NCI-H526 treated with DMSO at 0.1 percent for 48 hours (cell line): ENCODE measurements around the gene RALB.

Experiments
- DNase-seq: peaks from one replicate; lab custom pipeline; 2025; lab: John Stamatoyannopoulos, UW

RALB gene, protein sequence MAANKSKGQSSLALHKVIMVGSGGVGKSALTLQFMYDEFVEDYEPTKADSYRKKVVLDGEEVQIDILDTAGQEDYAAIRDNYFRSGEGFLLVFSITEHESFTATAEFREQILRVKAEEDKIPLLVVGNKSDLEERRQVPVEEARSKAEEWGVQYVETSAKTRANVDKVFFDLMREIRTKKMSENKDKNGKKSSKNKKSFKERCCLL

DNA sequence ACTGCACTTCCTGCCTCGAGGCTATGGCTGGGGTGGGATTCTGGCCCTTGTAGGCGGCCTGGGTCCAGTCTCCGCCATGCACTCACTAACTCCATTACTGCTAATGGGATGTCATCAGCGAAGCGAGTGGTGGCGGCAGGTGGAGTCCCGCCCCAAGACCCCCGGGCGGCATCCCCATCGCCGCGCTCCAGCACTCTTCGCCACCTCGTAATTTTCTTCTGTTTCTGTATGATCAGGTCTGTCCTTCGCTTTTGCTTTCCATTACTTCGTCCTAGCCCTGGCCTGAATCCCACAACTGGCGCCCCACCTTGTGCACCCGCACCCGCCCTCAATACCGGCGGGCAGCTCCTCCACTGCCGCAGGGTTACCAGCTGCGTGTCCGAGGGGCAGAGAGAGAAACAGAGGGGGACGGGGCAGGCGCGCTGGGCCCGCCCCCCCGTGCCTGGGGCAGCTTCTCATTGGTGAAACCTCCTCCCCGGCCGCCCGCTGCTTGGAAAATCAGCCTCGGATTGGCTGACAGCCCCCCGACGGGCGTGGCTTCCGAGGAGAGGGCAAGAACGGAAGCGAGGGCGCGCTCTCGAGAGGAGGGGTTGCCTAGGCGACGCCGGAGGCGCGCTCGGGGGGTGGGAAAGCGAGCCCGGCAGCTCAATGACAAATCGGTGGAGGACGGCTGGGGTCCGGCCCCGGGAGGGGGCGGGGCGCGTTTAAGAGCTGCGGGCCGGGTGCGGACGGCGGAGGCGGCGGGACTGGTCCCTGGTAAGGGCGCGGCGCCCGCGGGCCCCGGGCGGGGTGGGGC, at the start of gene RALB:
Gene RALB (plus strand): TSS at position 628 of the 796 bp plus-strand sequence. CDS start 25,813 bp downstream, outside the sequence.
- DNase-seq: peak; percentile 95

DNA sequence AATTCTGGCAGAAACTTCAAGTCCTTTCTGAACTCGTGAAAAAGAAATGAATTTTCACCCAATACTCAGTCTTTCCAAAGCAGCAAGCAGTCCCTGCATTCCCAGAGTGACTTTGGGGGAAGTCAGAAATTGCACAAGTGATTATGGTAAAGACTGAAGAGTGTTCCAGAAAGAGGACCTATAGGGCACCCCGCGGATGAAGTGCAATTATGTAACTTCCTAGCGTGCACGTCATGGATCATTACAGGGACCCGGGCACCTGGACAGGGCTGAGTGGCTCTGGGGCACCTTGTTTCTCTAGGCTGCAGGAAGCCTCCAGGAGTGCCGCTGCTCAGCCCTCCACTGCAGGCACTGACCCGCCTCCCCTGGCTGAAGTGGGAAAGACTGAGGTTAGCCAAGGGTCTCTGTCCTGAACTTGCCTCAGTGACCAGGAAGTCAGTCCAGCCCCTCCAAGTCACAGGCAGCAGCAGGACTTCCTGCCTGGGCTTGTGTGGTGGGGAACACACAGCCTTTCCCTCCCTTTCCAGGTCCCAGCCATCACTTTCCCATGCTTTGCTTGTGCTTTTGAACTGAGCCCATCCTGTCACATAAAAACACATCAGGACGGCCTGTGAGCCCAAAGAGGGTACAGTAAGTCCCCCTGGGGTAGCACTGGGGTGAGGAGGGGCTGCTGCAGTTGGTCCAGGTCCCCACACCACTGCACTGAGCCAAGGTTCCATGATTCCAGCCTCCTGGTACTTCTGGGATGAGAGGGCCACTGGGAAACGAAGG, 49.2 kb upstream of the RALB start:
- no peak for DNase-seq

DNA sequence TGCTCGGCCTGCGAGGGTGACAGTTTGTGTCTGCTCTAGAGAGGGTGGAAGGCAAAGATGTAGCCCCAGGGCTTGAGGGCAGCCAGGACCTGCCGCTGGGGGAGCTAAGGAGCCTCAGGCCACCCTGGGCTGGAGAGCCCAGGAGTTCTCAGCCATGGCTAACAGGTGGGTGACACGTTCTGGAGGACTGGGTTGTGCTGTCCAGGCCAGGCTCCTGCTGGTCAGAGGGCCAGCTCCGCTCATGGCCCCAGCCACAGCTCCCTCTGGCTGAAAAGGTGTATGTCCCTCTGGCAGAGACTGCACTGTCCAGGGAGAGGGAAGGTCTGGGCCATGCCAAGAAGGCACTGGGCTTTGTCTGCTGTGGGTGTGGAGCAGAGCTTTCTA, 48.6 kb upstream of the RALB start:
- no peak for DNase-seq

DNA sequence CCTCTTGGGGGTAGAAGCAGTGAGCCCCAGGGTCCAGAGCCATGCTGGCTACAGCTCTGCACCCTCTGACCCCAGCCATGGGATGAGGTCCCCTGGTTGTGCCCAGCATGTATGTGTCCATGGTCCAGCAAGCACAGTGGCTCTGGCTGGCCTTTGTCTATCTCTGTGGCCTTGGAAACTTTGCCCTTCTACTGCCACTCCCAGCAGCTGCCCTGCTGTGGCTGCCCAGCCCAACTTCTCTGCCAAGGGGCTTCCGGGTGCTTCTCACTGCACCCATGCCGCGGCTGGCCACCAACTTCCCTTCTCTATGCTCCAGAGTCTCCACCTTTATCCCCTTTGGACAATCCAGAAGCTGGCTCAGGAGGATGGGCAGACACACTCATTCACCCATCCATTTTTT, 48.2 kb upstream of the RALB start:
- no peak for DNase-seq

DNA sequence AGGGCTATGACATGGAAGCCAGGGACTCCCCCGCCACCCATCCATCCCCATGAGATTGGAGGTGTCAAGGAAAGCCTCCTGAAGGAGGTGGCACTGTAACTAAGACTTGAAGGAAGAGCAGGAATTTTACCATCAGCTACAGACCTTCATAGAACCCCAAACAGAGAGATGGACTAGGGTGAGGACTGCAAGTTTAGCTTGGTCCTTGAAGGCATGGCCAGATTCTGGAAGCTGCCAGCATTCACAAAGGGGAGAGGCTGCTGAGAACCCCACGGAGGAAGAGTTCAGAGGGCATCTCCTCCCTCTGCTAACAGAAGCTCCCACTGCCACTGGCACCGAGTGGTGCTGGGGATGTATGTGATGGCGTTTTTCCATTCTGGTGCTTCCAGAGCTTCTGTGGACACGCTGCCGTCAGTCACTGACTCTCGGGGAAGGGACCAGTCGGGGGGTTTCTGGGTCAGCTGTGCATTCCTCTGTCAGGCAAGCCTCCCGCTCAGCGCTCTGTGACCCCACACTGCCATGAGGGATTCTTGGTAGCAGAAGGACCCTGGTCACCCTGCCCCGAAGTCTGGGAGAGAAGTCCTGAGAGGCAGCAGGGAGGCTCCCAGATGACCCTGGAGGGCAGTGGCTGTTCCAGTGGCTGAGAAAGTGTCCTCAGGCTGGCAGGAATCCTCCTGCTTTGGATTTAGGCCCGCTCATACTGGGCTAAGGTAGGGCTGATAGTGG, 47.5 kb upstream of the RALB start:
- no peak for DNase-seq

DNA sequence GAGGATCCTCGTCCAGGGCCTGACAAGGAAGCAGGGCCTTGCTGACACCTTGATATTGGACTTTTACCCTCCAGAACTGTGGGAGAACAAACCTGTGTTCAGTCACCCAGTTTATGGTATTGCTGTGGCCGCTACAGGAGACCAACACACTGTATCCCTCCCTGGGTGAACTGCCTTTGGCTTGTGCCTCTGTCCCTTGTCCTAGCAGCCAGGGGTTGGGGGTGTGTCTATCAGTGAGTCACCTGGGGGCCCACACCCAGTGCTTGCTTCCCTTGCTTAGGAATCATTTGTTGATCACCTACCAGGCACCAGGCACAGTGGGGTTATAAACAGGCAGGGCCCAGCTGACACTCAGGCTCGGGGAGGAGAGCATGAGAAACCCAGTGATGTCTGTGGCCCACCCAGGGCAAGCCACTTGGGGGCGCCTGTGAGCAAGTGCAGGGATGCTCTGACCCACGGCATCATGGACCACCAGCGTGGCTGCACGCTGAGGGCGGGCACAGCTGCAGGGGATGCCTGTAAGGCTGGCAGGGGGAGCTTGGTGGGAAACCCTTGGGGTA, 46.5 kb upstream of the RALB start:
- DNase-seq: no peak

DNA sequence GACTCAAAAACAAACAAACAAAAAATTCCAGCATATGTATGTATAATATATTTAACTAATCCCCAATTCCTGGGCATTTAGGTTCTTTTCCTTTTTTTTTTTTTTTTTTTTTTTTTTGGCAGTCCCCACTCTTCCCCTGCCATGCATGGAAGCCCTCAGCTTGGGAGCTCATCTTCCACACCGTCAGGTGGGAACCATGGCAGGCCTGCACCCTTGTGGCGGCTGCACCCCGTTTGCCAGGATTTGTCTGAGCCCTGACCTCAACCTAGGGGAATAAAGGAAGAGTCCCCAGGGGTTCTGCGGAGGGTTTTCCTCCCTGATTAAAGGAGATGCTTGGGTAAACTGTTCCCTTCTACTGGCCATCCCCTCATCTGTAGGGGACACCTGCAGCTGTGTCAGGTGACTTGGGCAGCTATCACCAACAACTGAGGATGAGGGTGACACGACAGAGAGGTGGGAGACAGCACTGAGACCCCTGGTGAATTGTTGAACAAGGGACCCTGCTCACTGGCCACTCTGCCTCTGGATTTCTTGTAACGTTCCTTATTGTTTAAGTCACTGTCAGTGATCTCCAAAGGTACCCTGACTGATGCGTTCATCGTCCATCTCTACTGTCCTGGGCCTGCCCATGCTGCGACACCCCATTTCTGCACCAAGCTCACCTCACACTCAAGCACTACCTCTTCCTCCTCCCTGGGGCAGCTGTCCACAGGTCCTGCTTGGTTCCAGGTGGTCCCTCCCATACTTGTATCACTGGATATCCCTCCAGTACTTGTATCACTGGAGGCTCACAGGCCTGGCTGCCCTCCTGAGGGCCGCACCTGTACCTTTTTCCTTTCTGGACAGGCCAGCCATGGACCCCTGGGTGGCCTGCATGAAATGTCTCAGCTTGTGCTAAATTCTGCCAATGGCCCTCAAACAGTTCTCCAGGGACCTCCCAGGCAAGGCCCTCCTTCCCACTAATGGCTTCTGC, 44.0 kb upstream of the RALB start:
- no peak for DNase-seq

DNA sequence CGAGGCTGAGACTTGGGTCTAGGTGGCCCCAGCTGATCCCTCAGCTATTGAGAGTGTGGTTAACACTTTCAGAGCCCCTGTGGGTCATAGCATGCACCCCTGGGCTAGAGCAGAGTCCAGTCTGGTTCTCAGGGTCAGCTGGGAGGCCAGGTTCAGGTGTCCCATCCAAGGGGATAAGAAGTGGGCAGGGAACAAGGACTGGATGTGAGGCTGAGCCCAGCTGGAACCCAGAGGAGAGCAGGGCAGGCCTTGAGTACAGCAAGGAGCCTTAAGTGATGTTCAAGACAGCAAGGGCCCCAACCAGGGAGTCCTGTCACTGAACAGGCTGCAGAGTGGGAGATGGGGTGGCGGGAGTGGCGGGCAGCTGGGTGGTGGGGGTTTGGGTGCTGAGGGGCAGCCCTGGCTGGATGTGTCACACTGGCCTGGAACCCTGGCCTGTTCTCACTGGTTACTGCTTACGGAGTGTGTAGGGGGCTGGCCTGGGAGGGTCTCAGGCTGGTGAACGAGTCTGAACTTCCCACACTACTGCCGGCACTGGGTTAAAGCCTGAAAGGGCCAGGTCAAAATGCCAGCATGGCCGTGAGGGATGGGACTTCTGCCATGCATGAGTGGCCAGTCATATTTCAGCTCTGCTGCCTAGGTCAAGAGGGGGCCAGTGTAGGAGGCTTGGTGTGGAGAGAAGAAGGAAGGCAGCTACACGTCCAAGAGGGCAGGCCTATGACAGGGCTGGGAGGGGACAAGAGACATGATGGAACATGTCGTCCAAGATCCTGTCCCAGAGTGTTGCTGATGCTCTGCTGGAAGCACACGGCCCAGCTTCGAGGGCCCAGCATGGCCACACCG, 43.0 kb upstream of the RALB start:
- DNase-seq: no peak

DNA sequence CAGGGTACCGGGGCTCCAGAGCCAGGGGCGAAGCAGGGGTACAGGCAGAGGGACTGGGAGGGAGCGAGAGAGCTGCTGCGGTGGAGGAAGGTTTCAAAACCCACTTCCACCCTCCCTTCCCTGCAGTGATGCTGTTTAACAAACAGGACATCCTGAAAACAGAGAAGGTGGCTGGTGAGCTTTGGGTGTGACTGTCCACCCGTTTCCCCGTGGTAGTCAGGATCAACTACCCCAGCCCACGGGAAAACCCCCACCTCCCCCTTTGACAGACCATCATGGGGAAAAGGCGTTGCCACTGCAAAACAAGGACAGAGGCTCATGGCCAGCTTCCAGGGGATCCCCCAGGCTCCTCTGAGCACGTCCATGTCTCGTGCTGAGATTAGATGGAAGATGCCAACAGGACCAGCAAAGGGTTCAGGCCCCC, 42.4 kb upstream of the RALB start:
- no peak for DNase-seq

DNA sequence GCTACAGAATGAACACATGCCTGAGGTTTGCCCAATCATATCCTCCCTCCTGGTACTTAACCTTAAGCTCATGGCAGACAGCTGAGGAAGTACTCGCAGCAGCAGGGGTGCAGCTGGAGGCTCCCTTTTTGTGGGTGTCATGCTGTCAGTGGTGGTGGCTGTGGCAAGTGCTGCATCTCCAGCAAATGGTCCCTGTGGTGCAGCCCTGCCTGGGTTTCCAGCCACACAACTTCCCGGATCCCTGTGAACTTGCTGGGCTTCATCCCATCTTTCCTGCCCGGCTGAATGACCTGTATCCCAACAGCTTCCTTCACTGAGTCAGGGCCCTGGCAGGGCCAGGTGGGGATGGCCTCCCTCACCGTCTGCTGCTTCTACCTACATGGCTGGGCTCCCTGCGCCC, 34.5 kb upstream of the RALB start:
- no peak for DNase-seq

DNA sequence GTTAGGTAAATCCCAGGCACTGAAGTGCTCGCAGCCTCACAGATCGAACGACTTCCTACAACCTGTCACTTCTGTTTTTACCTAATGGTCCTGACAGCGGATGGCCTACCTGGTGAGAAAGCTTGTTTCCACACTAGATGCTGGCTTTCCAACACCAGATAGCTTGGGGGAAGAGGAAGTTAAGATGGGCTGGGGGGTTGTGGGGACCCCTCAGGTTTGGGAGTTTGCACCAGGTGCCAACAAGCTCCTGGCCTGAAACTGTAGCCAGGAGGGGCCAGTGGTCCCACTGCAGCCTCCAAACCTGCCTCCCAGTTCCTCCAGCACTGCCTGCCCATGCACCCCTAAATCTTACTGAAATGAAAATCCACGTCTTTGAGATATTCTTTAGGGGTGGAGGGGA, 33.4 kb upstream of the RALB start:
- no peak for DNase-seq

DNA sequence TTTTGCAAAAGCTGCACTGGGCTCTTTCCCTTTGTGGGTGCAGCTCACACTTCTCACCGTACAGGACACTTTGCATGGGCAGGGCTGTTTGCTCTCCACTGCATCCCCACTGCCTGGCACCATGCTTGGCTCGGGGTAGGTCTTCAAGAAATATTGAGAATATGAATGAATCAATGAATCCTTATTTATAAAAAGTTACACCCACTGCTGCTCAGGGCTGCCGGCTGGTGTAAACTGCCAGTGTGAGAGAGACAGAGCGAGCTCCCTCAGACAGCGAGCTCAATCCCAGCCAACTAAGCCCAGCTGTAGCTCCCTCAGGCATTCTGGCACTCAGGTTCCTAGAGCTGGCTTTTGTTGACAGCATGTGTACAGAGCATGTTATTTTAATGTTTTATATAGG, 32.9 kb upstream of the RALB start:
- no peak for DNase-seq

DNA sequence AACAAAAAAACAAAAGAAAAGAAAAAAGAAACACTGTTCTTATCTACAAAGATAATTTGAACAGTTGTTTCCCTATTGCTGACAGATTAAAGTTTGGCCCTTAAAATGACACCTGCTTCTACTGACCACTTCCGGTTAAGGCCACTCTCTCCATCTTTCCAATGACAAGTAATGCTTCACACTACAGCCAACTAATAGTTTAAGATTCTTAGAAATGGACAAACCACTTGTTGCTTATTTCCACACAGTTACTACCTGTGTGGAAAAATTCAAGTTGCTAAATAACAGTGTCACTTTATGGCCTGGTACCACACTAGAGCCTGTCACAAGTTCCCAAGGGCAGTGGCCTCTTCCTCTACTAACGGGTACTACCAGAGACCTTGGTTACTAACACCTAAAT, 31.9 kb upstream of the RALB start:
- no peak for DNase-seq

DNA sequence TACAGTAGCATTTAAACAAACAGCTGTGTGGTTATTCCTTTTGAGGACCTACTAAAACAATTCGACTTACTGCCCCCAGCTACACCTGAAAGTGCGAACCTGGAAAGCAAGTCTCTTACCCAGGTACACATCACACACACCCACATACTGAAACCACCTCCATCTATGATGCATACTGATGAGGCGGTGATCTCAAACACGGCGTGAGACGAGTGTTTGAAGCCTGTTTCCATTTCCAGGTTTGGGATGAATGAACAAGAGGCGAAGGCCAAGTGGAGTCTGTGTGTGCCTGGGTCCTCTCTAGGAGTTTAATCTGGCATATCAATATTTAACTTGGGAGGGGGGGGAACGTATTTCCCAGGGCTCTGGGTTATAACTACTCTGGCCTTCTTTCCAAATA, 31.0 kb upstream of the RALB start:
- DNase-seq: no peak

DNA sequence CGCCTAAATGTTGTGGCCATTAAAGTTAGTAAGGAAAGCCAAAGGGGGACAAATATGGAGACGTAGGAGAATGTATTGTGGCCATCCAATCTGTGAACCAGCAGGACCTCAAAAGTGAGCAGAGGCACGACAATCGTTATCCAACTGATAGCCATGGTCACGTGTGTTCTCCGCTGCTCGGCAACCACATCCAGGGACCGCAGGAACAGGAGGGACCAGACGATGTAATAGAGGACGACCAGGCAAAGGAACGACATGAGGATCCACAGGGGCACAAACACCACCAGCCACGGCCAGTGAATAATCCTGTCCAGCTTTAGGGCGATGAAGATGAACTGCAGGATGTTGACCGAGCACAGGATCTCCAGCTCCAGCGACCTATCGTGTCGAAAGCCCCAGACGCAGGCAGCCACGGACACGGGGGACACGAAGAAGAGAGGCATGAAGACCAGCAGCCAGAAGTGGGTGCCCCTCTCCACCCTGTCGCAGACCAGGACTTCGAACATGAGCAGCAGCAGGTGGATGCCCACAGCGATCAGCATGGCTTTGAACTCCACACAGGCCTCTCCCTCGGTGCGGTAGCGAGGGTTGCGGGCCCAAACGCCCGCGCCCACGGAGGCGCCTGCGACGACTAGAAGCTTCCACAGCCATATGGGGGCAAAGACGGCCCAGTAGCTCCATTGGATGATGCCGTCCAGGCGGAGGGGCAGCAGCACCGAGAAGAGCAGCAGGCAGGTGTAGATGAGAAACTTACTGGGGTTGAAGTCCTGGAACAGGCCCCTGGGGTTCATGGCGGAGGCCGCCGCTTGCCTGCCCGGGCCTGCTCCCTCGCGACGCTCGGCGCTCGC, 30.2 kb upstream of the RALB start:
- DNase-seq: no peak

DNA sequence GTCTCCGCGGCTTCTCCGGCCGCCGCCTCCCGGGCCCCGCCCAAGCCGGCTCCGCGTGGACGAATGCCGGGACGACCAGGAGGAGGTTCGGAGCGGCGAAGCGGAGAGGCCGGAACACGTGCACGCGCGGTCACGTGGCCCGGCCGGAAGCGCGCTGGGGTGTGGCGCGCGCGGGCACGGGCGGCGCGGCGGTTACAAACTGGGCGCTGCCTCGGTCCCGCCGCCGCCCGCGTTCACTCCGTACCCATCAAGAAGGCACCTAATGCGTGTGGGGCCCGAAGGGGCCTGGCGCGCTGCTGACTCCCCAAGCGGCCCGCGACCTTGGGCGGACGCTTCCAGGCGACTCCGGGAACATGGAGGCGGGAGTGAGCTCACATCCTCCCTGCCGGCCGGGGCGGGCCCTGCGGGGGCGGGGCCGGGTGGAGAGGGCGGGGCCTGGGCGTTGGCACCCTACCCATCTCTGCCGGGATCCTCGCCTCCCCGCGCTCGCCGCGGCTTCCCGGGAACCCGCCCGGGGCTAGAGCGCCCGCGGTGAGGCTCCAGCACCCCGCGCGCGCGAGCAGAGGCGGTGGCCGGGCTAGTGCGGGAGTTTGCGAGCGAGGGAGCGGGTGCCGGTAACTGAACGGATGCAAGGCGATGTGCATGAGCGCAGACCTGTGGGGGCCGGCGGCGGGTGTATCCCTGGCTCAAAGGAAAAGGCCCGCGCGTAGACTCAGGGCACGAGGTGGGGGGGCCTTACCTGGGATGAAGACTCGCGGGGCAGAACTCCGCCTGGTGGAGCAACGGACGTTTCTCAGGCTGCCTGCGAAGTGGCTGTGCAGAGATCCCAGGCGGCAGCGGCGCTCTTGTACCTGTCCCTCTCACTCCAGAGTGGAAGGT, 29.4 kb upstream of the RALB start, which contains the start of gene TMEM185B:
Gene TMEM185B (minus strand): TSS at position 367 of the 879 bp plus-strand sequence. CDS start 424 bp downstream, outside the sequence.
- DNase-seq: peak; percentile 78

DNA sequence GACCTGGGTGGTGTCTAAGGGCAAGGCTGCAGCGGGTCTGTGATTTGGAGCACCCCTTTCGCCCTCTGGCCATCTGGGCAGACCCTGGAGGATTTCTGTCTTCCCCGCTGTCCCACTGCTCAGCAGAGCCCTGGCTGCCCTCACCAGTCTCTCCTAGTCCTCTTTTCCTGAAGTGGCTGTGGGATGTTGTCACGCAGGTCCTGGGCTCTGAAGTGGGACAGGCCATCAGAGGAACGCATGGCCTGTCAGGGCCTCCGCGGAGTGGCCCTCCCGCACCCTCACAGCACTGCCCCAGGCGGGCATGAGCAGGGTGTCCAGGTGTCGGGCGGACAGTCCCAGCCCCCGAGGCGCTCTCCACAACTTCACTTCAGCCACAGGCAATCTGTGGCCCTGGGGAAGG, 28.4 kb upstream of the RALB start:
- DNase-seq: no peak
